NAMALWA (cell line): Measurements from ENCODE around the gene GMCL1.
A peak's percentile ranks its signal among the peaks of the same experiment; 100 is the strongest.
"Not testable (repeated sequence)": the region's sequence is repeated elsewhere in the genome, so short reads cannot be mapped to it uniquely, and the experiment has no call there.

ENCODE experiments used
- DNase-seq: peaks from one replicate; pipeline ENCODE4 v3.0.0-alpha.2; 2015; ENCODE audit warnings: low spot score

GMCL1 gene

DNA sequence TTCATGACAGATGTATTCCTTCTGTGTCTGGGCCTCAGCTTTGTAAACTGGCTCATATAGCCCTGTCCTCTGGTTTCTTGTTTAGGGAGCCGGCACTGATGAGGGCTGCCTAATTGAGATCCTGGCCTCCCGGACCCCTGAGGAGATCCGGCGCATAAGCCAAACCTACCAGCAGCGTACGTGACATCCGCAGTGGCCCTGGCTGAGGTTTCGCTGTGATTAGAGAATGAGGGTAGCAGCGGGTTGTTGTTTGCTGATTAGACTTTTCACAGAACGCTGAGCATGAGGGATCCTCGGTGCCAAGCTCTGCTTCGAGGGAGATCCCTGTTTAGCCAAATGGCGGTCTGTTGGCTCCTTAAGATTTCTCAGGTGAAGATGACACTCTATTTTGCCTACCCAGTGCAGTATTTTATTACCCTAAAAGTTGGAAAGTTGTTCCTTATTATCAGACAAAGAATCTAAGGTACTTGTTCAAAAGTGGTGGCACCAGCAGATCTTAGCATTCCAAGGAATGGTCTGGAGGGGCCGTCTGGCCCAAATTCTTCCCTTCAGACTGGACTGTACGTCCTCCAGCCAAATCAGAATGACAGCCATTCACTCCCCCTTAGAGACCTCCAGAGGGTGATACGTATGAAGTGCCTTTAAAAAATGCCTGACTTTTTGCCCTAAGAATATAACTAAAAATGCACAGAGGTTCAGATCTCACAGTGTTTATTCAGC lies 21.5 kb upstream of the GMCL1 start:
- DNase-seq = no peak

DNA sequence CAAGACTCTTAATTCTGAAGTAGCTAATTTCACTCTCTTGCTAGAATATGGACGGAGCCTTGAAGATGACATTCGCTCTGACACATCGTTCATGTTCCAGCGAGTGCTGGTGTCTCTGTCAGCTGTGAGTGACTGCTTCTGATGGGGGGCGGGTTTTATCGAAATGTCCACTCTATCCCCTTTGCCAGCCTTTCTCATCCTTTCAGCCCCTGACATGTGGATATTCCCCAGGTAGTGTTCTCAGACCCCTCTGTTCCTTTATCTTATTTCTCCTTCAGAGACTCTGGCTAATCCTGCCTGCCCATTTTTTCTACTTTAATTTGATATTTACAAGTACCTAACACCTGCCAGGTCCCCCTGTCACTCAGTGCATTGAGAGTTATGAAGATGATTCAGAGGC lies 18.9 kb upstream of the GMCL1 start:
- DNase-seq = no peak

DNA sequence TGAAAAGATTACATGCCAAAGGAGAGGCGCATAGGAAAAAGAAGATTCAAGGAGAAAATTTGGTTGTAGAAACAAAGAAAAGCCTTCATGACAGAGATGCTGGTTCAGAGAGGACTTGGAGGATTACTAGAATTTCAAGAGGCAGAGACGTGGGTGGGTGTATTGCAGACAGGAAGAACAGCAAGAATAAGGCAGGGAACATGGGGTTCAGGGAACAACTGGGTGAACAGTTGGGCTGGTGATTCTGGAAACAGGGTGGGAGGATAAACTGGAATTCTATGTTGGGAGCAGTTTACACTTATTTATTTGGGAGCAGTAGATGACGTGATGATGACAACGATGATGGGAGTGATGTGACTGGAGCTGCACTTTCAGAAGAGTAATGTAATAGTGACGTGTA lies 18.4 kb upstream of the GMCL1 start:
- DNase-seq = no peak

DNA sequence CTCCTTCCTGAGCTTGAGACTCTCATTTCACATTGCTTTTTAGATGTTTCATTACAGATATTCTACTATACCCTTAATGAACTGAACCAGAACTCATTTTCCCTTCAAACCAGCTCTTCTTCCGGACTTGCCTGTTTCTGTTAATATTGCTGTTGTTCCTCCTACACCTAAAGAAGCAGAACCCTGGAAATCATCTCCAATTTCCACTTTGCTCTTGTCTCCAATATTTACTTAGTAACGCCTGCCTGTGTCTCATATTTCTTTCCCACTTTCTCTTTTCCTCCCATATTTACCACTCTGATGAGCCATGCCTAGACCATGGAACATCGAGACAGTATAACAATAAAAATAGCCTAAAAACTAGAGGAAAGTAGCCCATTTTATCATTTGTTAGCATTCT lies 17.9 kb upstream of the GMCL1 start:
- no peak for DNase-seq

DNA sequence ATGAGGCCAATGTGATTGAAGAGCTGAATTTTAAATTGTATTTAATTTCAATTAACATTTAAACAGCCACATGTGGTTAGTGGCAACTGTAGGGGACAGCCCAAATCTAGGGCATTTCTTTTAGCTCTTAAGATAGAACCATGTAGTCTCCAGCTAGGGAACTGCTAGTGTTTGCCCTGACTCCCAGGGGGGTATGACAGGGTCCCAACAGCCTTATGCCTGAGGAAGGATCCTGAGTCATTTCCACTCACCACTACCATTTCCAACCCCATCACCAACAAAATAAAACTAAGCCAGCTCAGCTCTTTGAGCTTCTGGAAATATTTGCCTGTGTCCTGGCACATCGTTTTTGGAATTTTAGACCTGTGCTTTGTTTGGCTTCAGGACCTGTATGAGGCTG lies 13.7 kb upstream of the GMCL1 start:
- no peak for DNase-seq

DNA sequence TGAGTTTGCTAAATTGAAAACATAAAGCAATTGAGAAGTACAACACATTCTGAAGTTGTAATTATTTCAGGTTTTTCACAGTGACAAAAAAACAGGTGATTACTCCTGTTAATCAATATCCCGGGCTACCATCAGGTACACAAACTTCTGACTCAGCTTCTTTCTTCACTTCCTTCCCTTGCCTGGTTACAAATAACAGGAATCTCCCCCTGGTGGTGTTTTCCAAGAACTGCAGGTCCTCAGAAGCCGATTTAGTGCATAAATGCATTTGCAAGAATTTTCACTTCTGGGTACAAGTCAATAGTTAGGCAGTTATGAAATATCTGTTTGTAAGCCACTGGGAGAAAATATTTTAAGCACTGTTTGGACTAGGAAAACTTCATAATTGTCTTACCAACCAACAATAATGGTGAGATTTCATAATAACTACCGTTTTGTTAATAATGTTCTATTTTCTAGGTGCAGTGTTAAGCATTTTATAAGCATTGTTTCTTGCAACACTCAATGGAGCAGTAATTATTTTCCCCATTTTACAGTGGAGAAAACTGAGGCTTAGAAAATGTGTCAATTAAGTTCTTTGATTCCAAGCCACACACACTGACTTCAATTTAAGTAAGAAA lies 12.4 kb upstream of the GMCL1 start:
- peak; percentile 92 for DNase-seq

DNA sequence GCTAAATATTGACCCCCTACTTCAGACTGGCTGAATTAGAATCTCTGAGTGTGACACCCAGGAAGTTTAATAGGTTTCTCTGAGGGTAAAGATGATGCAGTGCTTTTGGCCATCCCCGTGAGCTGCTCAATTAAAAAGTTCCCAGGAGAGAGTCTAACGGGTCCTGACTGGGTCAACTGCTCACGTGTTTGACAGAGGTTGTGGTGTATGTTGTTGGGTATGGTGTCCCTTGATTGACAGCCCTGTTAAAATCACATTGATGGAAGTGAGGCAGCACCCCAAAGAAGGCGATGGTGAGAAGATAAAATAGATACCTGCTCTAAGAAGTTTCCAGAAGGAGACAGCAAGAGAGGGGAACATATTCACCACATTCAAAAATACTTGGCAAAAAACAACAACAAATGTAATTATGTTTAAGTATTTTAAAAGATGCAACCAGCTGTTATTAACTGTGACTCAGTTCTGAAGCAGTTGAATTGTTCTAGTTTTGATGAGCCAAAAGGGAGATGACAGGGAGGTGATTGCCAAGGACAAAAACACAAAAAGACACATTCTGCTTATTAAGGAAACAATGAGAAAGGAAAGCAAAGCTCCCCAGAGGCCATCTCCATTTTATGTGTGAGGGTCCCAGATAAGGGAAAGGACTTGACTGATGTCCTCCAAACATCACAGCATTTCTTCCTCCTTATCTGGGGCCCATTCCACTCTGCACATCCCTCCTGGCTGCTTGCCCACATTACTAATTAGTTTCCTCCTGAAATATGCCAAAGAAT lies 11.5 kb upstream of the GMCL1 start:
- no peak for DNase-seq

DNA sequence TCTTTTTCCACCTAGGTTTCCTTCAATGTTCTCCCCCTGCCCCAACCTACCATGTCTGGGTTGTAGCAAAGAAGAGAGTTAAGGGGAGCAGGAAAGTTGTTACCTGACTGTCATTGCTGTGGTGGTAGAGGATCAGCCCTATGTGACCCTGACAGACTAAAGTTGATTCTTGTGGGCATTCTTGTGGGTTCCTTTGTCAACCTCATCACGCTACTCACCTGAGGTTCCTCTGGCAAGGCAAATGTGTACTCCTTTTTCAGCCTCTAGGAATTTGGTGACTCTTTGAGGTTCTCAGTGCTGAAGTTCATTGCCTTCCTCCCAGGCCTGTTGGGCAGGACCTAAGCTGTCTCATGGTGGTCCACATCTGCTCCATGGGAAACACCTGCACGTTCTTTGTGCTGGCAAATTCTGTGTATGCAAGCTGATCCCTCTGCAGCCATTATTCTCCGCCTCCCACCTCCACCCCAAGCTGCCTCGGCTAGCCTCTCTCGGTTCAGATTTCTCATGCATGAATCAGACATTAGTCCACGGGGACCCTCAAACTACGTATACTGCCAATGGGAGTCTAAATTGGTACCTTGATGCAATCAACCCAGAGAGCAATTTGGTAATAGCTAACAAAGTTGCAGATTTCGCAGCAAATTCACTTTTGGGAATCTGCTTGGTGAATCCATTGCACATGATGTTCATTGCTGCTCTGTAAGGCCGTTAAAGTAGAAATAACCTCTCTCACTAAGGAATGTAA lies 1.5 kb upstream of the GMCL1 start:
- DNase-seq = no peak

DNA sequence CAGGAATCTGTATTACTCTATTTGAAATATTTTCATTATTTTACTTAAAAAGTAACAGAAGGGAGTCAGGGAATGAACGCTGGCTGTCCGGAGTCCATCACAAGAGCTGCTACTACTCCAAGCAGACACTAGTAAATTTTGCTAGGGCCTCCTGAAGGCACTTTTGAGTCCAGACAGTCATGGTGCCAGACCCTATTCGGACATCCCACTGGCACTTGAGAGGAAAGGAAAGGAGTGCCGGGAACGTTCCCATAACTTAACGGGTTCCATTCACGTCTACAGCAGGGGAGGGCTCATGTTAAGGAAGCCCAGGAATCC lies 563 bp upstream of the GMCL1 start:
- no peak for DNase-seq

DNA sequence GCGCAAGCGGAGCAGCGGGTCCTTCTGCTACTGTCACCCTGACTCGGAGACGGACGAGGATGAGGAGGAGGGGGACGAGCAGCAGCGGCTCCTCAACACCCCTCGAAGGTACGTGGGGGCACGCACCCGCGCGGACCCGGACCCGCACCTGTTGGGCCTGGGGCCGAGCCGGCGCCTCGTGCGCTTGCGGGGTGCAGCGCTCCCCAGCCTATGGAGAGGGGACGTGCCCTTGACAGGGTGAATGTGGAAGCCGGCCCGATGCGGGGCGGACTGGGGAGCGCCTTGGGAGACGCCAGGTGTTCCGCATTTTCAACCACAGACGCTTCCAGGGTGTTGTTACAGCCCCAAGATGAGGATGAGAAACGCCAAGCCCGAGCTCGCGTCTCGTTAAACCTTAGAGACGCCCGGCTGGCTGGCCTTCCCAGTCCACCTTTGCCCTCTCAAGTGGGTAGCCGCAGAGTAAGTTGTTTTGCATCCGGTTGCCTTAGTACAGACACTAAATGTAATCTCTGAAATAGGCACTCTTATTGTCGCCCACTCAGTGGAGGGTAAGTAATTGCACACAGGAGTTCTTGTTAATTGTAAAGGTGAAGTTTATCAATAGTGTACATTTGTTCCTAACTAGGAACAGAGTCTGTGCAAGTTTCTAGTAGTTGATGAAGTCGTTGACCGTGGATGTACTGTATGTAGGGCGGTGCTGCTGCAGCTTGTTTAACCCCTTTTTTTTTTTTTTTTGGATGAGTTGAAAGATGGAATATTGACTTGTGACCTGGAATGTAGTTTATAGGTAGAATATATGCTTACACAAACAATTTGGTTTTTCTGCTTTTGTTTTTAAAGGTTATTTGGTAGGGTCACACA lies 815 bp downstream of the GMCL1 start:
- DNase-seq = peak; percentile 61

DNA sequence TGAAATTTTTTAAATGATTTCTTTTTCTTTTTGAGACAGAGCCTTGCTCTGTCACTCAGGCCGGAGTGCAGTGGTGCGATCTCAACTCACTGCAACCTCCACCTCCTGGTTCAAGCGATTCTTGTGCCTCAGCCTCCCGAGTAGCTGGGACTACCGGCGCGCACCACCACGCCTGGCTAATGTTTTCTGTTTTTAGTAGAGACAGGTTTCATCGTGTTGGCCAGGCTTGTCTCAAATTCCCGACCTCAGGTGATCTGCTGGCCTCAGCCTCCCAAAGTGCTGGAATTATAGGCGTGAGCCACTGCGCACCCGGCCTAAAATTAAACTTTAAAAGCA lies 1.4 kb downstream of the GMCL1 start:
- not testable (repeated sequence) for DNase-seq

DNA sequence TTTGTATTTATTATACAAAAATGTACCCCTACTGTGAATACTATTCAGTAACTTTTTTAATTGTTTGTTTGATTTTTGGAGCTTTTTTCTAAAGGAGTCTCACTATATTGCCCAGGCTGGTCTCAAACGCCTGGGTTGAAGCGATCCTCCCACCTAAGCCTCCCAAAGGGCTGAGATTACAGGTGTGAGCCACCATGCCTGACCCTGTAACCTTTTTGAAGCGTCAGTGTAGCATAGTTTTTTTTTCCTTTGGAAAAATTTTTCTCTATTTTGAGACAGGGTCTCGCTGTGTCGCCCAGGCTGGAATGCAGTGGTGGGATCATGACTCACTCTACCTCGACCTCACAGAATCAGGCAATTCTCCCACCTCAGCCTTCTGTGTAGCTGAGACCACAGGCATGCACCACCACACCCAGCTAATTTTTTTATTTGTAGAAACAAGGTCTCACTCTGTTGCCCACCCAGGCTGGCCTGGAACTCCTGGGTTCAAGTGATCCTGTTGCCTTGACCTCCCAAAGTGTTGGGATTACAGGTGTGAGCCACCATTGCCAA lies 2.0 kb downstream of the GMCL1 start:
- DNase-seq = no peak

DNA sequence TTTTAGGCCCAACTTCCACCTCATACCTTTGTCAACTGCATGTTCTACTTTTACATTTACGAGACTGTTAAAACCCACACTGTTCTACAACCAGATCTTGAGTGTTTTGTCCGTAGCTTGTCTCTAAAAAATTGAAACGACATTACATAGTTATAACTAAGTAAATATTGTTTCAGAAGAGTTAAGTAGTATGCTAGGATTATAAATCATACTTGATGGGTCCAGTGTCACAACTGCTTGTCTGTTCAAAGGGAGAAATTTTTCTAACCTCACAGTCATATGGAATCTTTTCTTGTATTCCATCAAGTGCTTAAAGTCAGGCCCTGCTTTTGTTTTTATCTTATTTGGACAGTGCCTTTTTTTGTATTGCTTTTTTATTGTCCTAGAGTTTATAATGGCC lies 4.3 kb downstream of the GMCL1 start:
- DNase-seq = no peak

DNA sequence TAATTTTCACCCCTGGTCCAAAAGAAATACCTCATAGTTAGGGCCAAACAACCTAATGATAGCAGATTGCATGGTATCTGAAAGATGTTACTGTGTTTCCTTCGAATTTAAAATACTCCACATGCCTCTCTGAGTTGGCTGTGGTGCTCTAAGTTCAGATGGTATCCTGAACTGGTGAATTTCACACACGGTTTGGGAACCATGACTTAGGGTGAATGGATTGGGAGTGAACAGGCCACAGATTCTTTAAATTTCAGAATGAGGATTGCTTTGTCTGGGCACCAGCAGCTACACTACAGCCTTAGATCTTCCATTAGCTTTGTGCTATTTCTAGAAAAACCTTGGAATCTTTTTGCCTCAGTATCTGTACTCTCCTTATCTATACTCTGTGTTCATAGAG lies 6.2 kb downstream of the GMCL1 start:
- DNase-seq = no peak

DNA sequence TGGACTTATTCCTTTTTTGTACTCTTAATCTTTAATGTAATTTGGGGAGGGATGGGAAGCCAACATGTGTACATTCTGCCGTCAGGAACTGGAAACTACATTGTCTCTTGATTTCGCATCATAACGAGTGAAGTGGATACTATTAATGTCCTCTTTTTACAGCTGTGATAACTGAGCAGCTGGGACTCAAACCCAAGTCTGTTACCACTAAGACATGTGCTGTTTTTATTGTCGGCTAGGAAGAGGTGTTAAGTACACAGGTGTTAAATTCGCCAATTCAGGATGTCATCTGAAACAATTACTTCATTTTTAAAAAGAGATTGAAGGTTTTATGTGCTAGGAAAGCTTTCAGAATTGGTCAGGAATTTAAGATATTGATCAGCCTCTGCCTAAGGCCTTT lies 6.9 kb downstream of the GMCL1 start:
- peak; percentile 9 for DNase-seq

DNA sequence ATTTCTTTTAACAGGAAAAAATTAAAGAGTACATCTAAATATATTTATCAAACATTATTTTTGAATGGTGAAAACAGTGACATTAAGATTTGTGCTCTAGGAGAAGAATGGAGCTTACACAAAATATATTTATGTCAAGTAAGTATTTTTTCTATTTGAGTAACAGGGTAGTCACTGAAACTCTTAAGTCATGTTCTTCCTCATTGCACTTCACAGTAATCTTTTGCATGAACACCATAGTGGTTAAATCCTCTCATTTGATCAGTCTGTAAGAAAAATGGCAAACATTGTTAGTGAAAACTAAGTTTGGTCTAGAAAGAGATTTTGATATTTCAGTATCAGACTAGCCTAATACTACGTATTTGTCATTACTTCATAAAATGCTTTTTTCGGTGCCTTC lies 8.1 kb downstream of the GMCL1 start:
- DNase-seq = no peak

DNA sequence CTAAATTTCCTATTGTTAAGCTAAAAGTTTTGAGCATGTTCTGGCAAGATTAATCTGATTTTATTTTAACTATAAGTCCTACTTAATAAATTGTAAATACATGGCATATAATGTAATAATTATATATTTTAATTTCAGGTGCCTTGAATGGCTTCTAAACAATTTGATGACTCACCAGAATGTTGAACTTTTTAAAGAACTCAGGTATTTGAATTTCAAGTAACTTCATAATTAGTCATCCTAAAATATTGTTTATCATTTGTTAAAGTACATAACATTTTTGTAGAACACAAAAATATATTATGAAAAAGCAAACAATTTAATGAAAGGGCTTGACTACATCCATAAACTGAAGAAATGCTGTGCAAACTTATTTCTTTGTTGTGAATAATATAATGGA lies 14.5 kb downstream of the GMCL1 start:
- DNase-seq = no peak

DNA sequence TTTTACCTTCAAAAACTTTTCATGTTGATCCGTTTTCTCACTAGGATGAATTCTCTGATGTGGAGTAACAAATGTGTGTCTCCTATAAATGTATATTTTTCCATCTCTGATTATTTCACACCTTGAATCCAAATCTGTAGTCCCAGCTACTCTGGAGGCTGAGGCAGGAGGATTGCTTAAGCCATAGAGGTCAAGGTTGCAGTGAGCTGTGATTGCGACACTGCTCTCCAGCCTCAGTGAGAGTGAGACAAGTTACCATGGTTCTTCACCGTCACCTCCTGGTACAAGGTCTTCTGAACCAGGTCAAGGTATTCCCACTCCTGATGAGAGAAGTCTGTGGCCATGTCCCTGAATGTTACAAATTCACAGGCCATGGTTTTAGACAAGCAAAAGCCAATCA lies 15.1 kb downstream of the GMCL1 start:
- DNase-seq = no peak

DNA sequence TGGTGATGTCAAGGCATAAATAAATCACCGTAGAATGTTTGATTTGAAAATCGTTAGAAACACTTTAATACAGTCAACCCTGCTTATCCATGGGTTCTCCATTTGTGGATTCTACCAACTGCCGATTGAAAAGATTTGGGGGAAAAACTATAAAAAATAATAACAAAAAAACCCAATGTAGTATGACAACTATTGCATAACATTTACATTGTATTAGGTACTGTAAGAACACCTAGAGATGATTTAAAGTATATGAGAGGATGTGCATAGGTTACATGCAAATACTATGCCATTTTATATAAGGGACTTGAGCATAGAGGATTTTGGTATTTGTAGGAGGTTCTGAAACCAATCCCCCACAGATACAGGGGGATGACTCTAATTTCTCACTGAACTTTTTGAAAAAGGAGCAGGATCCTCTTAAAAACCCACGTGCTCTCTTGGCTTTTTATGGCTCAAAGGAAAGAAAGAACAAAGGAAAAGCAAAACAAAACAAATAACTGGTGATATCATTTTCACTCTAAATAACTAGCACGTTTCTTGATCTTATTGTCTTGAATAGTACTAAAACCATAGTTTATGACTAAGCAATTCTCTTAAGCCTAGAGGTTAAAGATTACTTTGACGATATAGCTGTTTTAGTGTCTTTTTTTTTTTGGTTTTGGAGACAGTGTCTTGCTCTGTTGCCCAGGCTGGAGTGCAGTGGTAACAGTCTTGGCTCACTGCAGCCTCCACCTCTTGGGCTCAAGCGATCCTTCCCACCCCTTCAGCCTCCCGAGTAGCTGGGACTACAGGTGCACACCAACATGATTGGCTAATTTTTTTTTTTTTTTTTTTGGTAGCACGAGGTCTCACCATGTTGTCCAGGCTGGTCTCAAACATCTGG lies 17.0 kb downstream of the GMCL1 start:
- DNase-seq = no peak

DNA sequence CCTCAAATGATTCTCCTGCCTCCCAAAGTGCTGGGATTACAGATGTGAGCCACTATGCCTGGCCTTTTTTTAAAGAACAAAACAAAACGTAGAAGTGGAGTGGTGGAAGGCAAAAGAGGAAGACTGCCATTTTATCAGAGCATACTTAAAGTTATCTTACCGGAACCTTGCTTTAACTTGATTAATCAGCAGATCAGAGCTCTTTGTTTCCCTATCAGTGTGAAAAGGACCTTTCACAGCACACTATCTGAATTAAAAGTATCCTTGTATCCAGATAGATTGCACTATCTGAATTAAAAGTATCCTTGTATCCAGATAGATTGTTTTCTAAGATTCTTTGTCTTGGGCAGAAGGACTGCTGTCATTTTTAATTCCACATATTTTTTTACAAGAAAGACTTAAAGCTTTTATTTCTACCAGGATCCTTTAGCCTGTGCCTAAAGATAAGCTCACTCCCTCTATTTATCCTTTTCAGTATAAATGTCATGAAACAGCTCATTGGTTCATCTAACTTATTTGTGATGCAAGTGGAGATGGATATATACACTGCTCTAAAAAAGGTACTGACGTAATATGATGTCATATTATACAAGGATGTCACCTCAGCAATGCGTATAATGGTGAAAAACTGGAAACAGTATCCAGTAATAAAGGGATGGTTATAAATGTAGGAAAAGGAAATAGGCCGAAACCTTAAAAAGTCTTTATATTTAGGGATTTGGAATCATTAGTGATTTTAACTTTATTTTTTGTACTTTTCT lies 17.8 kb downstream of the GMCL1 start:
- no peak for DNase-seq
